MM.1S (cell line): Measurements from ENCODE around the gene MBP.
"Not testable (repeated sequence)": the region's sequence is repeated elsewhere in the genome, so short reads cannot be mapped to it uniquely, and the experiment has no call there.

ENCODE experiments used
- DNase-seq: peaks from one replicate; pipeline ENCODE4 v3.0.0-alpha.2; 2015
- H2AFZ ChIP-seq: fragments of 300-600 bp; sonication (generic); 2 replicates; pipeline ENCODE4 v1.6.0; 2016; ENCODE audit warnings: antibody characterized with exemption, low read length
- H3F3A ChIP-seq: fragments of 300-600 bp; sonication (generic); 2 replicates; pipeline ENCODE4 v1.6.1; 2016; ENCODE audit warnings: mild to moderate bottlenecking, antibody characterized with exemption, low read length, moderate library complexity, mixed read lengths; ENCODE audit not compliant: insufficient read depth
- H3K27ac ChIP-seq: fragments of 300-600 bp; sonication (generic); 2 replicates; pipeline ENCODE4 v1.5.1; 2016; ENCODE audit warnings: mild to moderate bottlenecking, low read length
- H3K27me3 ChIP-seq: fragments of 300-600 bp; sonication (generic); replicated peaks from 2 replicates; pipeline ENCODE4 v1.6.0; 2016; ENCODE audit warnings: low read length; ENCODE audit not compliant: insufficient read depth
- H3K36me3 ChIP-seq: fragments of 300-600 bp; sonication (generic); replicated peaks from 2 replicates; pipeline ENCODE4 v1.6.1; 2016; ENCODE audit warnings: mild to moderate bottlenecking, low read length, mixed read lengths; ENCODE audit not compliant: insufficient read depth
- H3K4me1 ChIP-seq: fragments of 300-600 bp; sonication (generic); 2 replicates; pipeline ENCODE4 v1.6.1; 2016; ENCODE audit warnings: low read length, mixed read lengths
- H3K4me2 ChIP-seq: fragments of 300-600 bp; sonication (generic); 2 replicates; pipeline ENCODE4 v1.6.0; 2016; ENCODE audit warnings: low read depth, low read length
- H3K4me3 ChIP-seq: fragments of 300-600 bp; sonication (generic); 2 replicates; pipeline ENCODE4 v1.5.1; 2016; ENCODE audit warnings: low read length, mixed read lengths
- H3K79me2 ChIP-seq: fragments of 300-600 bp; sonication (generic); 2 replicates; pipeline ENCODE4 v1.6.1; 2016; ENCODE audit warnings: mixed run types, low read length, mixed read lengths
- H3K9ac ChIP-seq: fragments of 300-600 bp; sonication (generic); 2 replicates; pipeline ENCODE4 v1.6.1; 2016; ENCODE audit warnings: low read length, mixed read lengths
- H3K9me2 ChIP-seq: fragments of 300-600 bp; sonication (generic); replicated peaks from 2 replicates; pipeline ENCODE4 v1.6.1; 2016; ENCODE audit warnings: mild to moderate bottlenecking, low read length, mixed read lengths; ENCODE audit not compliant: insufficient read depth
- H3K9me3 ChIP-seq: fragments of 300-600 bp; sonication (generic); replicated peaks from 2 replicates; pipeline ENCODE4 v1.6.1; 2016; ENCODE audit warnings: mild to moderate bottlenecking, low read length, mixed read lengths; ENCODE audit not compliant: insufficient read depth
- H4K20me1 ChIP-seq: fragments of 300-600 bp; sonication (generic); 2 replicates; pipeline ENCODE4 v1.6.1; 2016; ENCODE audit warnings: mild to moderate bottlenecking, low read length, moderate library complexity, mixed read lengths; ENCODE audit not compliant: insufficient read depth
- EZH2 ChIP-seq: fragments of 300-600 bp; sonication (generic); optimal IDR thresholded peaks from 2 replicates; pipeline ENCODE3; 2017; ENCODE audit warnings: low read depth, mild to moderate bottlenecking, antibody characterized with exemption, low read length, mixed read lengths
- EZH2phosphoT487 ChIP-seq: fragments of 300-600 bp; sonication (generic); IDR thresholded peaks from 2 replicates; pipeline ENCODE4 v1.6.1; 2018; ENCODE audit warnings: antibody characterized with exemption, low read length
- TF ChIP-seq, protein P1 (sequence below): fragments of 300-600 bp; sonication (generic); IDR thresholded peaks from 2 replicates; pipeline ENCODE4 v1.5.1; 2016; ENCODE audit warnings: antibody characterized with exemption, low read length, mixed read lengths

Gene MBP

GRCh38 chr18:77022556-77022955 lies 110.0 kb downstream of the MBP start:
- TF ChIP-seq EZH2: no peak
- TF ChIP-seq, protein P1, sequence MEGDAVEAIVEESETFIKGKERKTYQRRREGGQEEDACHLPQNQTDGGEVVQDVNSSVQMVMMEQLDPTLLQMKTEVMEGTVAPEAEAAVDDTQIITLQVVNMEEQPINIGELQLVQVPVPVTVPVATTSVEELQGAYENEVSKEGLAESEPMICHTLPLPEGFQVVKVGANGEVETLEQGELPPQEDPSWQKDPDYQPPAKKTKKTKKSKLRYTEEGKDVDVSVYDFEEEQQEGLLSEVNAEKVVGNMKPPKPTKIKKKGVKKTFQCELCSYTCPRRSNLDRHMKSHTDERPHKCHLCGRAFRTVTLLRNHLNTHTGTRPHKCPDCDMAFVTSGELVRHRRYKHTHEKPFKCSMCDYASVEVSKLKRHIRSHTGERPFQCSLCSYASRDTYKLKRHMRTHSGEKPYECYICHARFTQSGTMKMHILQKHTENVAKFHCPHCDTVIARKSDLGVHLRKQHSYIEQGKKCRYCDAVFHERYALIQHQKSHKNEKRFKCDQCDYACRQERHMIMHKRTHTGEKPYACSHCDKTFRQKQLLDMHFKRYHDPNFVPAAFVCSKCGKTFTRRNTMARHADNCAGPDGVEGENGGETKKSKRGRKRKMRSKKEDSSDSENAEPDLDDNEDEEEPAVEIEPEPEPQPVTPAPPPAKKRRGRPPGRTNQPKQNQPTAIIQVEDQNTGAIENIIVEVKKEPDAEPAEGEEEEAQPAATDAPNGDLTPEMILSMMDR: no peak
- no peak for TF ChIP-seq EZH2phosphoT487
- Histone ChIP-seq H3K9me2 (no peaks in the 10 kb centered on the region), H4K20me1 (no peaks in the 10 kb centered on the region), H3K36me3 (no peaks in the 10 kb centered on the region), H3K27ac (no peak overlapping the region), H3K9me3 (no peaks in the 10 kb centered on the region), H3K27me3 (no peaks in the 10 kb centered on the region), H3F3A (no peaks in the 10 kb centered on the region), H3K4me1 (no peaks in the 10 kb centered on the region), H3K4me2 (no peak overlapping the region), H3K4me3 (no peak overlapping the region), H2AFZ (no peak overlapping the region), H3K79me2 (no peaks in the 10 kb centered on the region), H3K9ac (no peak overlapping the region)
- DNase-seq: no peak

DNA sequence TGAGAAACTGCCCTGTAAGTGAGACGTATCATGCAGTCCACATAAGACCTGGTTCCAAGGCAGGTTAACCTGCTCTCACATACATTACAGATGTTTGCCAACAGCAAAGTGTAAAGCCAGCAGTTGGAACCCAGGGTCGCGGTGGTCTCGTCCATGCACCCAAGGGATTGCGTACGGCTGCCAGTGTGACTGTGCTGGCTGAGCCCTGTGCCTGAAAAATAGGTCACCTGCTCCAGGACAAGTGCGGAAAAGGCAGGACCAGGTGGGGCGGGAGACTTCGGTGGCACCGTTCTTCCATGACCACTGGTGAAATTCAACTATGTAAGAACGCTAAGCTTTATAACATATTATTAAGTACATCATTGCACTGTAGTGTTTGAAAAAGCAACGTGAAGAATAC lies 110.5 kb downstream of the MBP start:
- Histone ChIP-seq H3K36me3 (no peaks in the 10 kb centered on the region), H2AFZ (no peak overlapping the region), H3K9ac (no peak overlapping the region), H3K27ac (no peak overlapping the region), H3K4me3 (no peak overlapping the region), H3K4me1 (no peaks in the 10 kb centered on the region), H3K27me3 (no peaks in the 10 kb centered on the region), H3F3A (no peaks in the 10 kb centered on the region), H3K4me2 (no peak overlapping the region), H4K20me1 (no peaks in the 10 kb centered on the region), H3K9me3 (no peaks in the 10 kb centered on the region), H3K79me2 (no peaks in the 10 kb centered on the region), H3K9me2 (no peaks in the 10 kb centered on the region)
- TF ChIP-seq, protein P1: no peak
- TF ChIP-seq EZH2phosphoT487 (no peak), EZH2 (no peak)
- no peak for DNase-seq

DNA sequence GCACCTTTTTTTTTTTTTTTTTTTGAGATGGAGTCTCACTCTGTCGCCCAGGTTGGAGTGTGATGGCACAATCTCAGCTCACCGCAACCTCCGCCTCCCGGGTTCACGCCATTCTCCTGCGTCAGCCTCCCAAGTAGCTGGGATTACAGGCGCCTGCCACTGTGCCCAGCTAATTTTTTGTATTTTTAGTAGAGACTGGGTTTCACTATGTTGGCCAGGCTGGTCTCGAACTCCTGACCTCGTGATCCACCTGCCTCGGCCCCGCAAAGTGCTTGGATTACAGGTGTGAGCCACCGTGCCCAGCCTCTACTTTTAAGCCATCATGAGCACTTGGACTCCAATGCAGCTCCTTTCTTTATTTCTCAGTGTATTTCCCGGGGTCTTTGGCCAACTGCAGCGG lies 111.1 kb downstream of the MBP start:
- not testable (repeated sequence) for H3K4me3 ChIP-seq, H2AFZ ChIP-seq, H3F3A ChIP-seq, H3K4me1 ChIP-seq, H3K9me2 ChIP-seq, H3K36me3 ChIP-seq, DNase-seq, H3K4me2 ChIP-seq, H3K79me2 ChIP-seq, H3K27me3 ChIP-seq, H3K27ac ChIP-seq, H4K20me1 ChIP-seq, H3K9ac ChIP-seq, H3K9me3 ChIP-seq

DNA sequence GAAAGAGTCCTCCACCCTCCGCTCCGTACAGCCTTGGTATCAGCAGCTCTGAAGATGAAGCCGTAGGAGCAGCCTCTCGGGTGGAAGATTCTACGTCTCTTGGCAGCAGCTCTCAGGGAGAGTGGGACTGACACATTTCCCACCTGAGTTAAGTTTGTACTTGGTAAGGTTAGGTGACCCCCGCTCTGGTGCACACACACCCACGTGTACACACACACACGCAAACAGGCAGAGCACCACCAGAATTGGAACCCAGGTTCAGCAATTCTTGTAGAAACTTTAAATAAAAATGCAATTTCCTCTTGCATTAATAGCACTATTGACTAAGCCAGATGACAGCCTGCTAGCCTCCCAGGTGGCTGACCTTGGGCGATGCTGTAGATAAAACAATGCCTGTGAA lies 111.5 kb downstream of the MBP start:
- H2AFZ ChIP-seq: no peak overlapping the region
- H3K9me2 ChIP-seq: no peaks in the 10 kb centered on the region
- no peaks in the 10 kb centered on the region for H3K4me1 ChIP-seq
- H3K36me3 ChIP-seq: no peaks in the 10 kb centered on the region
- DNase-seq: no peak
- H3F3A ChIP-seq: no peaks in the 10 kb centered on the region
- H3K27me3 ChIP-seq: no peaks in the 10 kb centered on the region
- H3K9me3 ChIP-seq: no peaks in the 10 kb centered on the region
- no peak overlapping the region for H3K4me3 ChIP-seq
- H3K27ac ChIP-seq: no peak overlapping the region
- H3K79me2 ChIP-seq: no peaks in the 10 kb centered on the region
- H3K4me2 ChIP-seq: no peak overlapping the region
- TF ChIP-seq EZH2: no peak
- TF ChIP-seq, protein P1: no peak
- no peak for TF ChIP-seq EZH2phosphoT487
- H4K20me1 ChIP-seq: no peaks in the 10 kb centered on the region
- H3K9ac ChIP-seq: no peak overlapping the region
